Measurements from ENCODE around the gene PABPN1. TPM values are rescaled to one million over a fixed set of nuclear protein-coding genes. Genes with fewer than 3 reads are reported as not detected.

The PABPN1 gene
- total and polyA plus RNA-seq, 2 of the 13 experiments (the other 11 are each of a cell fraction or from before 2014, with no cell fraction given): 233 to 524 TPM

GRCh38 chr14:23321572-23322547 lies 603 bp downstream of the PABPN1 start (continued):
- TF ChIP-seq TFDP1 (CRISPR knock-in tag; IDR thresholded peaks at IDR 0.05; ENCODE audit: borderline replicate concordance) (peak; percentile 52; the same call in 1 of the 2 replicates), RXRB (CRISPR knock-in tag; IDR thresholded peaks at IDR 0.05; ENCODE audit: borderline replicate concordance) (no peak), JARID2 (CRISPR knock-in tag; IDR thresholded peaks at IDR 0.05; ENCODE audit: insufficient replicate concordance) (no peak), XBP1 (CRISPR knock-in tag; IDR thresholded peaks at IDR 0.05) (peak; percentile 28; the same call in 1 of the 2 replicates), REST (IDR thresholded peaks at IDR 0.05; ENCODE audit: borderline replicate concordance in 1 of 2, low read depth in 1 of 2, low read length in 2 of 2) (peak in 1 of 2 experiments; percentile 33; a peak in 1 of 4 replicates), ZNF224 (CRISPR knock-in tag; IDR thresholded peaks at IDR 0.05) (0 out of 2 replicates have a peak, but pooled peaks have one; percentile 25), ATF5 (CRISPR knock-in tag; IDR thresholded peaks at IDR 0.05; ENCODE audit: low read depth) (0 out of 2 replicates have a peak, but pooled peaks have one; percentile 59), FOSL2 (CRISPR knock-in tag; IDR thresholded peaks at IDR 0.05) (peak; percentile 56), ZNF709 (CRISPR knock-in tag; IDR thresholded peaks at IDR 0.05) (peak; percentile 72), ZNF746 (CRISPR knock-in tag; IDR thresholded peaks at IDR 0.05) (0 out of 2 replicates have a peak, but pooled peaks have one; percentile 8), SNAPC5 (CRISPR knock-in tag; IDR thresholded peaks at IDR 0.05; ENCODE audit: borderline replicate concordance) (peak; percentile 90), TRIM24 (CRISPR knock-in tag; IDR thresholded peaks at IDR 0.05) (no peak), ZNF646 (CRISPR knock-in tag; IDR thresholded peaks at IDR 0.05) (peak; percentile 77; the same call in 1 of the 2 replicates), ZNF282 (IDR thresholded peaks at IDR 0.05; ENCODE audit: partially characterized antibody) (no peak), ZNF225 (CRISPR knock-in tag; IDR thresholded peaks at IDR 0.05) (peak; percentile 59; the same call in 1 of the 2 replicates)
